Parathyroid adenoma (tissue), 2 donors: ENCODE measurements around the gene DYSF.

Experiments
- H2AFZ ChIP-seq: fragments of 300-600 bp; sonication (generic); one replicate; pipeline ENCODE4 v1.7.0; 2017; ENCODE audit warnings: antibody characterized with exemption, mild to moderate bottlenecking
- H3K27ac ChIP-seq: fragments of 300-600 bp; sonication (generic); one replicate; pipeline ENCODE4 v1.7.0; 2017
- H3K27me3 ChIP-seq: fragments of 300-600 bp; sonication (generic); one replicate; pipeline ENCODE4 v1.7.0; 2017; ENCODE audit warnings: low read length; ENCODE audit not compliant: control insufficient read depth, insufficient read depth
- H3K36me3 ChIP-seq: fragments of 300-600 bp; sonication (generic); one replicate; pipeline ENCODE4 v1.7.0; 2017; ENCODE audit warnings: low read length; ENCODE audit not compliant: control insufficient read depth, insufficient read depth
- H3K4me1 ChIP-seq: fragments of 300-600 bp; sonication (generic); one replicate; pipeline ENCODE4 v1.7.0; 2017; ENCODE audit warnings: control low read depth
- H3K4me2 ChIP-seq: fragments of 300-600 bp; sonication (generic); one replicate; pipeline ENCODE4 v1.7.0; 2017; ENCODE audit warnings: low read length
- H3K4me3 ChIP-seq: fragments of 300-600 bp; sonication (generic); one replicate; pipeline ENCODE4 v1.7.0; 2017; ENCODE audit warnings: low read depth, low read length
- H3K79me2 ChIP-seq: fragments of 300-600 bp; sonication (generic); one replicate; pipeline ENCODE4 v1.7.0; 2017; ENCODE audit warnings: control low read depth
- H3K9ac ChIP-seq: fragments of 300-600 bp; sonication (generic); one replicate; pipeline ENCODE4 v1.7.0; 2017; ENCODE audit warnings: mild to moderate bottlenecking
- H3K9me3 ChIP-seq: fragments of 300-600 bp; sonication (generic); one replicate; pipeline ENCODE4 v1.7.0; 2017; ENCODE audit warnings: low read length; ENCODE audit not compliant: control insufficient read depth
- CTCF ChIP-seq: fragments of 300-600 bp; sonication (generic); IDR thresholded peaks from one replicate; pipeline ENCODE4 v1.7.0; 2017; ENCODE audit warnings: antibody characterized with exemption, mild to moderate bottlenecking
- donor health status: primary hyperparathyroidism.

The DYSF gene

GRCh38 chr2:71685941-71686611 lies 232.7 kb downstream of the DYSF start:
- Histone ChIP-seq H3K79me2 (no peaks in the 10 kb centered on the region), H3K27ac (no peak overlapping the region), H3K9me3 (no peaks in the 10 kb centered on the region), H3K9ac (no peak overlapping the region), H3K36me3 (no peaks in the 10 kb centered on the region), H2AFZ (no peak overlapping the region), H3K4me2 (no peak overlapping the region), H3K4me3 (no peak overlapping the region), H3K27me3 (no peaks in the 10 kb centered on the region), H3K4me1 (no peaks in the 10 kb centered on the region)
- no peak for TF ChIP-seq CTCF

GRCh38 chr2:71686781-71687180 lies 233.4 kb downstream of the DYSF start:
- Histone ChIP-seq H3K27me3 (no peaks in the 10 kb centered on the region), H3K79me2 (no peaks in the 10 kb centered on the region), H3K9ac (no peak overlapping the region), H3K4me3 (no peak overlapping the region), H3K36me3 (no peaks in the 10 kb centered on the region), H3K4me1 (no peaks in the 10 kb centered on the region), H3K9me3 (no peaks in the 10 kb centered on the region), H3K4me2 (no peak overlapping the region), H2AFZ (no peak overlapping the region), H3K27ac (no peak overlapping the region)
- TF ChIP-seq CTCF, result no peak

GRCh38 chr2:71687412-71687811 lies 234.1 kb downstream of the DYSF start:
- Histone ChIP-seq H2AFZ (no peak overlapping the region), H3K27me3 (no peaks in the 10 kb centered on the region), H3K4me3 (no peak overlapping the region), H3K9me3 (no peaks in the 10 kb centered on the region), H3K79me2 (no peaks in the 10 kb centered on the region), H3K36me3 (no peaks in the 10 kb centered on the region), H3K4me1 (no peaks in the 10 kb centered on the region), H3K4me2 (no peak overlapping the region), H3K27ac (no peak overlapping the region), H3K9ac (no peak overlapping the region)
- TF ChIP-seq CTCF, result no peak

- no peak for TF ChIP-seq CTCF
- no peak overlapping the region for H2AFZ ChIP-seq
- H3K9me3 ChIP-seq, result no peaks in the 10 kb centered on the region
- H3K27ac ChIP-seq, result no peak overlapping the region
- H3K4me2 ChIP-seq, result no peak overlapping the region
- no peaks in the 10 kb centered on the region for H3K79me2 ChIP-seq
- no peaks in the 10 kb centered on the region for H3K27me3 ChIP-seq
- H3K36me3 ChIP-seq, result no peaks in the 10 kb centered on the region
- H3K4me1 ChIP-seq, result no peaks in the 10 kb centered on the region
- no peak overlapping the region for H3K4me3 ChIP-seq
- no peak overlapping the region for H3K9ac ChIP-seq
These were observed 235.2 kb downstream of the DYSF start for GRCh38 chr2:71688530-71688929.

- no peak overlapping the region for H3K4me2 ChIP-seq
- H3K4me1 ChIP-seq, result no peaks in the 10 kb centered on the region
- no peaks in the 10 kb centered on the region for H3K27me3 ChIP-seq
- H3K4me3 ChIP-seq, result no peak overlapping the region
- no peak overlapping the region for H2AFZ ChIP-seq
- H3K36me3 ChIP-seq, result no peaks in the 10 kb centered on the region
- no peak for TF ChIP-seq CTCF
- no peaks in the 10 kb centered on the region for H3K79me2 ChIP-seq
- no peaks in the 10 kb centered on the region for H3K9me3 ChIP-seq
- no peak overlapping the region for H3K9ac ChIP-seq
- H3K27ac ChIP-seq, result no peak overlapping the region
These were observed 236.0 kb downstream of the DYSF start for GRCh38 chr2:71689393-71689792.
